Activated B cell treated with CpG ODN at 0.5 μM for 24 hours (primary cell): ENCODE measurements around the gene USF3. TPM values are rescaled to one million over a fixed set of nuclear protein-coding genes. Genes with fewer than 3 reads are reported as not detected.
"Not testable (repeated sequence)": the region's sequence is repeated elsewhere in the genome, so short reads cannot be mapped to it uniquely, and the experiment has no call there.

Experiments
- ATAC-seq: fragments of 200-7000 bp; cut with Tn5 transposase; one replicate; pipeline ENCODE4 v1.10.0; 2021; ENCODE audit warnings: low read depth, mild to moderate bottlenecking, moderate library complexity
- CTCF ChIA-PET: fragments of 350-600 bp; sonication (Branson Sonifier 250); formaldehyde crosslinking; loops from one replicate; lab custom pipeline; 2021; ENCODE audit warnings: antibody characterized with exemption; lab: Charles Lee
- POLR2A ChIA-PET: fragments of 350-600 bp; sonication (Branson Sonifier 250); formaldehyde crosslinking; loops from one replicate; lab custom pipeline; 2021; ENCODE audit warnings: antibody characterized with exemption; lab: Charles Lee
- DNase-seq: peaks from one replicate; pipeline ENCODE4 v3.0.0; 2022
- H3K27ac Mint-ChIP-seq: one replicate; pipeline ENCODE4 v1.8.0; 2020; ENCODE audit warnings: mixed read lengths
- H3K27me3 Mint-ChIP-seq: one replicate; pipeline ENCODE4 v1.8.0; 2021; ENCODE audit warnings: mixed read lengths
- H3K36me3 Mint-ChIP-seq: one replicate; pipeline ENCODE4 v1.8.0; 2021; ENCODE audit warnings: low read depth, mixed read lengths
- H3K4me1 Mint-ChIP-seq: one replicate; pipeline ENCODE4 v1.8.0; 2021; ENCODE audit warnings: mixed read lengths
- H3K4me3 Mint-ChIP-seq: one replicate; pipeline ENCODE4 v1.8.0; 2020; ENCODE audit warnings: mild to moderate bottlenecking, mixed read lengths
- H3K9me3 Mint-ChIP-seq: one replicate; pipeline ENCODE4 v1.8.0; 2020; ENCODE audit warnings: mixed read lengths
- intact Hi-C: fragments of 100-400 bp; cut with micrococcal nuclease; formaldehyde crosslinking; loops from one replicate; pipeline ENCODE4 v1.15.1; 2024
- total RNA-seq: library from RNA; stranded (reverse); gene quantifications from 2 replicates; pipeline ENCODE4 v1.2.3, GENCODE V29; 2022
- TF ChIP-seq, protein P1 (sequence below): fragments of 200-600 bp; IDR thresholded peaks from one replicate; pipeline ENCODE4 v1.8.0; 2022; ENCODE audit warnings: antibody characterized with exemption, mild to moderate bottlenecking

The USF3 gene
- total RNA-seq, 1 donor from 2014 or later = 25.3 TPM

DNA sequence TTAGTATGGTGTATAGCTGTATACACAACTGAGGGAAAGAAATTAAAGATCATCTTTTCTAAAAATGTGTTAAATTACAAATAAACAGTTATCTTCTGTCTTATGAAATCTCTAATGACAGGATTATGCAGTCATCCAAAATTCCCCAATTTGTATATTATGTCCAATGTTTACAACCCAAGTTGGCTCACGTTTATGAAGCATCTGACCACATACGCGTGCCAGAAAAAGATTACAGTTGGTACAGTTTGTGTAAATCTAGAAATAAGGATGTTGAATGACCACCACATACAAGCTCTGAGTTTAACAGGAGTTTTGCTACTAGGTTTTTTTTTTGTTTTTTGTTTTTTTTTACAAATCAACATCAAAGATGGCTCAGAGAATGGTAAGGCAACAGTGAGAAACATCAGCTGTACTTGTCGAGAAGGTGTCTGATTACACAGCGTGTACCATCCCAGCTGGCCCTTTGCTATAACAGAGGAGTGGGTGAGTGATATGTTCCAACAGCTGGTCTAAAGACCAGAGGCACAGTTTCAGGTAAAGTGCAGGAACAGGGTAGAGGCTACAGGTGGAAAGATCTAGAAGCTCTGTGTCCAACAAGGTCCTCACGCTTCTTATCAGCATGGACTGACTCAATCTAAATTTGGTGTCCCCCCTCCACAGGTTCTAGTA is 47.1 kb downstream of the USF3 start:
- Mint-ChIP-seq H3K27me3 (no peaks in the 10 kb centered on the region), H3K9me3 (peaks cover 4% of the 10 kb centered on the region), H3K4me1 (peaks cover 10% of the 10 kb centered on the region), H3K4me3 (no peak overlapping the region), H3K36me3 (peaks cover 26% of the 10 kb centered on the region), H3K27ac (no peak overlapping the region)
- ChIA-PET POLR2A (interaction anchor here (0.6 kb wide), 1 partner anchor 67 kb away, joined by 4 read pairs; no protein-coding TSS in a partner anchor), CTCF (no interaction called here)
- ATAC-seq (no peak), DNase-seq (no peak)
- TF ChIP-seq, protein P1, sequence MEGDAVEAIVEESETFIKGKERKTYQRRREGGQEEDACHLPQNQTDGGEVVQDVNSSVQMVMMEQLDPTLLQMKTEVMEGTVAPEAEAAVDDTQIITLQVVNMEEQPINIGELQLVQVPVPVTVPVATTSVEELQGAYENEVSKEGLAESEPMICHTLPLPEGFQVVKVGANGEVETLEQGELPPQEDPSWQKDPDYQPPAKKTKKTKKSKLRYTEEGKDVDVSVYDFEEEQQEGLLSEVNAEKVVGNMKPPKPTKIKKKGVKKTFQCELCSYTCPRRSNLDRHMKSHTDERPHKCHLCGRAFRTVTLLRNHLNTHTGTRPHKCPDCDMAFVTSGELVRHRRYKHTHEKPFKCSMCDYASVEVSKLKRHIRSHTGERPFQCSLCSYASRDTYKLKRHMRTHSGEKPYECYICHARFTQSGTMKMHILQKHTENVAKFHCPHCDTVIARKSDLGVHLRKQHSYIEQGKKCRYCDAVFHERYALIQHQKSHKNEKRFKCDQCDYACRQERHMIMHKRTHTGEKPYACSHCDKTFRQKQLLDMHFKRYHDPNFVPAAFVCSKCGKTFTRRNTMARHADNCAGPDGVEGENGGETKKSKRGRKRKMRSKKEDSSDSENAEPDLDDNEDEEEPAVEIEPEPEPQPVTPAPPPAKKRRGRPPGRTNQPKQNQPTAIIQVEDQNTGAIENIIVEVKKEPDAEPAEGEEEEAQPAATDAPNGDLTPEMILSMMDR = no peak
- intact Hi-C loops = no loop called here

DNA sequence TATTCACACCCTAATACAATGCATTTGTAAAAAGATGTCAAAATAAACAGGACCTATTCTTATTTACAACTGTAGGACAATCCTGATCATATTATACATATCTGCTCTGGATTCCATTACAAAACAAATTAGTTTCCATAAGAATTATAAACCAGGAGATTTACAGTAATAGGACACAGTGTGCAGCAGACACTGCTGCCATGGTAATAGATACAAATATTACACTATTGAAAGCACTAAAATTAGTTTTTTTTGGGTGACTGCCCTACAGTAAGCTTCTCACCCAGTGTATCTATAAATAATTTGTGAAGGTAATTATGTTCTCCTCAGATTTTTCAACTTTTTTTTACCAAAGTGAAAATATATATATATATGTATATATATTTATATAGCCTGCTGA is 47.9 kb downstream of the USF3 start:
- TF ChIP-seq, protein P1 = no peak
- POLR2A ChIA-PET = no interaction called here
- Mint-ChIP-seq H3K4me3 (no peak overlapping the region), H3K9me3 (peaks cover 7% of the 10 kb centered on the region), H3K27ac (no peak overlapping the region), H3K36me3 (peaks cover 30% of the 10 kb centered on the region), H3K4me1 (peaks cover 7% of the 10 kb centered on the region), H3K27me3 (no peaks in the 10 kb centered on the region)
- CTCF ChIA-PET = no interaction called here
- no peak for ATAC-seq
- intact Hi-C loops = no loop called here
- no peak for DNase-seq

DNA sequence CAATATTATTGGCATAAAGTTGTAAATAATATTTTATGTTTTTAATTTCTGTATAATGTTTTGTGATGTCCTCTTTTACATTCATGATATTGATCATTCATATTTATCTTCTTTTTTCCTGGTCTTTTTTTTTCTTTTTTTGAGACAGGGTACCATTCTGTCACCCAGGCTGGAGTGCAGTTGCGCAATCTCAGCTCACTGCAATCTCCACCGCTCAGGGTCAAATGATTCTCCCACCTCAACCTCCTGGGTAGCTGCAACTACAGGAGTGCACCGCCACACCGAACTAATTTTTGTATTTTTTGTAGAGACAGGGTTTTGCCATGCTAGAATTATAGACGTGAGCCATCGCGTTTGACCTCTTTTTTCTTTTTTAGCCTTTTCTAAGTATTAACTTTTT is 52.9 kb downstream of the USF3 start:
- ChIA-PET POLR2A (interaction anchor here (0.6 kb wide), 1 partner anchor 25 kb away, joined by 3 read pairs; no protein-coding TSS in a partner anchor), CTCF (no interaction called here)
- intact Hi-C loops = no loop called here
- TF ChIP-seq, protein P1 = no peak
- DNase-seq = no peak
- H3K36me3 Mint-ChIP-seq = peaks cover 14% of the 10 kb centered on the region
- H3K4me3 Mint-ChIP-seq = no peak overlapping the region
- no peaks in the 10 kb centered on the region for H3K27me3 Mint-ChIP-seq
- peaks cover 7% of the 10 kb centered on the region for H3K4me1 Mint-ChIP-seq
- no peak overlapping the region for H3K27ac Mint-ChIP-seq
- ATAC-seq = no peak
- H3K9me3 Mint-ChIP-seq = peaks cover 7% of the 10 kb centered on the region

DNA sequence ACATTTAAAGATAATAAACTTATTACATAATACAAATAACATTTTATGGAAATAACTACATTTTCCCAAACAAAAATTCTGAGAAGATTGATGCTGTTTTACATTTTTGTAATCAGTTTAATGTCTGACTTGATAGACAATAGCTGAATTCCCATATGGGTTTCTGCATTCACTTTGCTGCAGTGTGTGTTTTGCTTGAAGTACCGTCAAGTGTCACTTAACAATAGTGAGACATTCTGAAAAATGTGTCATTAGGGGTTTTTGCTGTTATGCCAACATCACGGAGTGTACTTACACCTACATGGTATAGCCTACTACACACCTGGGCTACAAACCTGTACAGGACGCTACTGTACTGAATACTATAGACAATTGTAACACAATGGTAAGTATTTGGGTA is 57.5 kb downstream of the USF3 start:
- ChIA-PET POLR2A (no interaction called here), CTCF (no interaction called here)
- ATAC-seq = no peak
- H3K27ac Mint-ChIP-seq = no peak overlapping the region
- H3K4me1 Mint-ChIP-seq = peaks cover 10% of the 10 kb centered on the region
- intact Hi-C loops = no loop called here
- TF ChIP-seq, protein P1 = no peak
- H3K9me3 Mint-ChIP-seq = peaks cover 1% of the 10 kb centered on the region
- no peak for DNase-seq
- no peak overlapping the region for H3K4me3 Mint-ChIP-seq
- peaks cover 1% of the 10 kb centered on the region for H3K36me3 Mint-ChIP-seq
- no peaks in the 10 kb centered on the region for H3K27me3 Mint-ChIP-seq

DNA sequence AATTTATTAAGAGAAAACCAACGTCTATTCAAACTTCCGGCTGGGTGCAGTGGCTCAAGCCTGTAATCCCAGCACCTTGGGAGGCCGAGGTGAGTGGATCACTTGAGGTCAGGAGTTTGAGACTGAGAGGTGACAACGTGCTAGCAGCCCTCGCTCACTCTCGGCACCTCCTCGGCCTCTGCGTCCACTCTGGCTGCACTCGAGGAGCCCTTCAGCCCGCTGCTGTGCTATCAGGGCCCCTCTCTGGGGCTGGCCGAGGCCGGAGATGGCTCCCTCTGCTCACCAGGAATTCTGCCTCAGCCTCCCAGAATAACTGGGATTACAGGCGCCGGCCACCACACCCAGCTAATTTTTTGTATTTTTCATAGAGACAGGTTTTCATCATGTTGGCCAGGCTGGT is 58.7 kb downstream of the USF3 start:
- CTCF ChIA-PET = no interaction called here
- POLR2A ChIA-PET = no interaction called here
- no peak for ATAC-seq

DNA sequence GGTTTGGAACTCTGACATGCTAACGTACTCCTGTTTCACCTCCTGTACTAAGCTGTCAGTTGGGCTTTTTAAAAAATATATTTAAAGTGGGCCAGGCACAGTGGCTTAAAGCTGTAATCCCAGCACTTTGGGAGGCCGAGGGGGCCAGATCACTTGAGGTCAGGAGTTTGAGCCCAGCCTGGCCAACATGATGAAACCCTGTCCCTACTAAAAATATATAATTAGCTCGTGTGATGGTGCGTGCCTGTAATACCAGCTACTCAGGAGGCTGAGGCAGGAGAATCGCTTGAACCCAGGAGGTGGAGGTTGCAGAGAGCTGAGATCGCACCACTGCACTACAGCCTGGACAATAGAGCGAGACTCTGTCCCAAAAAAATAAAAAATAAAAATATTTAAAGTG is 60.4 kb downstream of the USF3 start:
- H3K4me3 Mint-ChIP-seq, ATAC-seq, intact Hi-C loops, CTCF ChIA-PET, H3K9me3 Mint-ChIP-seq, DNase-seq, H3K27me3 Mint-ChIP-seq, H3K27ac Mint-ChIP-seq, H3K36me3 Mint-ChIP-seq: not testable (repeated sequence)
- POLR2A ChIA-PET = interaction anchor here (1.0 kb wide), 1 partner anchor 16 kb away, joined by 3 read pairs; no protein-coding TSS in a partner anchor
- H3K4me1 Mint-ChIP-seq = peaks cover 25% of the 10 kb centered on the region

More for the DNA sequence above, 58.7 kb downstream of the USF3 start:
- H3K4me3 Mint-ChIP-seq = no peak overlapping the region
- TF ChIP-seq, protein P1 = no peak
- no peaks in the 10 kb centered on the region for H3K9me3 Mint-ChIP-seq
- H3K36me3 Mint-ChIP-seq = no peaks in the 10 kb centered on the region
- H3K4me1 Mint-ChIP-seq = peaks cover 10% of the 10 kb centered on the region
- H3K27ac Mint-ChIP-seq = no peak overlapping the region
- no peaks in the 10 kb centered on the region for H3K27me3 Mint-ChIP-seq
- intact Hi-C loops = no loop called here
- DNase-seq = no peak
